Ishikawa (cell line): ENCODE measurements around the gene SVEP1.

Experiments
- CEBPB ChIP-seq: IDR thresholded peaks from 2 replicates; pipeline ENCODE4 v1.6.1; 2012
- EP300 ChIP-seq: IDR thresholded peaks from 2 replicates; pipeline ENCODE4 v1.6.1; 2012; ENCODE audit warnings: borderline replicate concordance
- FOXM1 ChIP-seq: IDR thresholded peaks from 2 replicates; pipeline ENCODE4 v1.6.1; 2012; ENCODE audit warnings: low read depth, borderline replicate concordance
- NFIC ChIP-seq: IDR thresholded peaks from 2 replicates; pipeline ENCODE4 v1.6.1; 2012
- REST ChIP-seq: IDR thresholded peaks from 2 replicates; pipeline ENCODE4 v1.6.1; 2012; ENCODE audit warnings: low read depth, mild to moderate bottlenecking
- TAF1 ChIP-seq: IDR thresholded peaks from 2 replicates; pipeline ENCODE4 v1.6.1; 2012; ENCODE audit warnings: low read depth, mild to moderate bottlenecking
- TCF12 ChIP-seq: IDR thresholded peaks from 2 replicates; pipeline ENCODE4 v1.6.1; 2012; ENCODE audit warnings: low read depth
- TEAD4 ChIP-seq: IDR thresholded peaks from 2 replicates; pipeline ENCODE4 v1.6.1; 2012
- YY1 ChIP-seq: IDR thresholded peaks from 2 replicates; pipeline ENCODE4 v1.6.1; 2012; ENCODE audit warnings: low read depth
- ZBTB7A ChIP-seq: IDR thresholded peaks from 2 replicates; pipeline ENCODE4 v1.6.1; 2012; ENCODE audit warnings: low read depth
- TF ChIP-seq, protein P1 (sequence below): IDR thresholded peaks from 2 replicates; pipeline ENCODE4 v1.6.1; 2012

DNA sequence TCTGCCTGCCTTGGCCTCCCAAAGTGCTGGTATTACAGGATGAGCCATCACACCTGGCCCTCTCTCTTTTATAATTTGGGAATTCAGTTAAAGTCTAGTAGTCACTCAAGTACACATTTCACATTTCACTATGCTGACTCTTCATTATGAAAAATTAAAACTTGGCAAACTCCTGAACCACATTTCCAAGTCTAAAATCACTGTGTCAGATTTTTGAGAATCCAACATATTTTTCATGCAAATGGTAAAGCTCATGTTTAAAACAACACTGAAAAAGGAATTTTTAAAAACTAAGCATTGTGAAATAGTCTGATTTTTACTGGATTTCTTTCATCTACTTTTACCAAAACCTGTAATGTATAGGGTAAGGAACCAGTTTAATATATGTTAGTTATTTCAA lies 92.3 kb downstream of the SVEP1 start:
- TF ChIP-seq TCF12 (no peak), REST (no peak), TAF1 (no peak), CEBPB (no peak), NFIC (no peak), YY1 (no peak), TEAD4 (no peak), FOXM1 (no peak), ZBTB7A (no peak), EP300 (no peak)
- TF ChIP-seq, protein P1, sequence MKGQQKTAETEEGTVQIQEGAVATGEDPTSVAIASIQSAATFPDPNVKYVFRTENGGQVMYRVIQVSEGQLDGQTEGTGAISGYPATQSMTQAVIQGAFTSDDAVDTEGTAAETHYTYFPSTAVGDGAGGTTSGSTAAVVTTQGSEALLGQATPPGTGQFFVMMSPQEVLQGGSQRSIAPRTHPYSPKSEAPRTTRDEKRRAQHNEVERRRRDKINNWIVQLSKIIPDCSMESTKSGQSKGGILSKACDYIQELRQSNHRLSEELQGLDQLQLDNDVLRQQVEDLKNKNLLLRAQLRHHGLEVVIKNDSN: no peak
